ENCODE measurements around the gene RSKR. TPM values are rescaled to one million over a fixed set of nuclear protein-coding genes. Genes with fewer than 3 reads are reported as not detected.

RSKR gene
- total RNA-seq, 1 experiment from 2014 or later: 17.2 TPM

DNA sequence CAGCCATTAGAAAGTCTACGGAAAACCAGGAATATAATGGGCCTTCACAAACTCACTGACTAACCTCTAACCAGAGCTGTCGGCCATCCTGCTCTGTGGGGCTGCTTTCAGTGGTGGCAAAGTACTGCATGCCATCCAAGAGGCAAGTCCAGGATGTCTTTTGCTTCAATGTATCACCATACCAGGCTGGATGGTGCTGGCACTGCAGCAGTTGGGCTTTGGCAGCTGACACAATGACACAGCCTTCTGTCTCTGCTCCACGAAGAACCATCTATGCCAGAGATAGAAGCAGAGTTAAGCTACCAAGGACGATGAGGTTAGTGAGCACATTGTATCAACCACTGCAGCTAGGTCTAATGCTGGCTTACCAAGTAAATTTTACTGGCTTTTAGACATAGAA lies 9.7 kb upstream of the RSKR start:
- peaks cover 51% of the 10 kb centered on the region for H3K36me3 ChIP-seq (ENCODE audit: control insufficient read depth, insufficient read depth, low read length)
- no peak for DNase-seq (ENCODE audit: low read depth, low spot score)
- H3K9me3 ChIP-seq (ENCODE audit: control insufficient read depth, insufficient read depth, low read depth, low read length): no peaks in the 10 kb centered on the region
- ATAC-seq: no peak
- POLR2A ChIA-PET: interaction anchor here (0.5 to 0.6 kb wide), 2 partner anchors 54 to 59 kb away, joined by 7 to 11 read pairs; no protein-coding TSS in a partner anchor
- BruUV-seq (replicated peaks): no TSS peak
- H3K27ac ChIP-seq (ENCODE audit: low read length): no peak overlapping the region
- CTCF ChIA-PET: interaction anchor here (1.2 kb wide), 1 partner anchor 11 kb away, joined by 3 read pairs; no protein-coding TSS in a partner anchor
- in situ Hi-C loops (cut with HindIII; ENCODE audit: low pct_unique_long_range_greater_than_20kb, low sequenced_read_pairs): no loop called here
- H3K4me3 ChIP-seq (ENCODE audit: low read depth in 2 of 2, low read length in 2 of 2): no peak overlapping the region
- TF ChIP-seq SIN3A (IDR thresholded peaks at IDR 0.05; ENCODE audit: borderline replicate concordance, insufficient read depth, low read depth, low read length): no peak
- TF ChIP-seq REST (IDR thresholded peaks at IDR 0.05; ENCODE audit: insufficient read depth in 1 of 2, low read depth in 2 of 2, low read length in 1 of 2): no peak
- TF ChIP-seq, protein P1, sequence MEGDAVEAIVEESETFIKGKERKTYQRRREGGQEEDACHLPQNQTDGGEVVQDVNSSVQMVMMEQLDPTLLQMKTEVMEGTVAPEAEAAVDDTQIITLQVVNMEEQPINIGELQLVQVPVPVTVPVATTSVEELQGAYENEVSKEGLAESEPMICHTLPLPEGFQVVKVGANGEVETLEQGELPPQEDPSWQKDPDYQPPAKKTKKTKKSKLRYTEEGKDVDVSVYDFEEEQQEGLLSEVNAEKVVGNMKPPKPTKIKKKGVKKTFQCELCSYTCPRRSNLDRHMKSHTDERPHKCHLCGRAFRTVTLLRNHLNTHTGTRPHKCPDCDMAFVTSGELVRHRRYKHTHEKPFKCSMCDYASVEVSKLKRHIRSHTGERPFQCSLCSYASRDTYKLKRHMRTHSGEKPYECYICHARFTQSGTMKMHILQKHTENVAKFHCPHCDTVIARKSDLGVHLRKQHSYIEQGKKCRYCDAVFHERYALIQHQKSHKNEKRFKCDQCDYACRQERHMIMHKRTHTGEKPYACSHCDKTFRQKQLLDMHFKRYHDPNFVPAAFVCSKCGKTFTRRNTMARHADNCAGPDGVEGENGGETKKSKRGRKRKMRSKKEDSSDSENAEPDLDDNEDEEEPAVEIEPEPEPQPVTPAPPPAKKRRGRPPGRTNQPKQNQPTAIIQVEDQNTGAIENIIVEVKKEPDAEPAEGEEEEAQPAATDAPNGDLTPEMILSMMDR (IDR thresholded peaks at IDR 0.05): no peak
- TF ChIP-seq TCF7L2 (IDR thresholded peaks at IDR 0.05; ENCODE audit: low read depth, low read length): no peak
- TF ChIP-seq POLR2AphosphoS5 (IDR thresholded peaks at IDR 0.05; ENCODE audit: low read depth, low read length): no peak
- no peaks in the 10 kb centered on the region for H3K27me3 ChIP-seq (ENCODE audit: control insufficient read depth, insufficient read depth, low read length)
- intact Hi-C loops (cut with micrococcal nuclease; ENCODE audit: unreplicated experiment): no loop called here
- H3K4me1 ChIP-seq (ENCODE audit: control insufficient read depth, insufficient read depth, low read length): no peaks in the 10 kb centered on the region

DNA sequence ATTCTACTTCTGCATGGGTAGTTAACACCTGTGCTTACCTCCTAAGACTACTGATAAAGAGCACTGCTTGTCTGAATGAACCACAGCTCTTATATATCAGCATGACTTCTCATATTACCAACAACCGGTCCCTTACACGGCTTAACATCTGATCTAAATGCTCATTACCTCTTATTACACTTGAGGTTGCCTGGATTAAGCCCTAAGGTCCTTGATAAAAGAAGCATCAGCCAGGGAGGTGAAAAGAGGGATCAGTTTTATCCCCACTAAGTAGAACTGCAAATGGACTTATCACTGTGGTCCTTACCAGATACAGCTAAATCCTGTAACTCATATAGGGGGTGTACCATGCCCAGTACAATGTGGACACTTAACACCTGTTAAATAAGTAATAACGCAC lies 8.2 kb upstream of the RSKR start:
- POLR2A ChIA-PET: interaction anchor here (0.5 kb wide), 1 partner anchor 55 kb away, joined by 7 read pairs; no protein-coding TSS in a partner anchor
- no peaks in the 10 kb centered on the region for H3K9me3 ChIP-seq (ENCODE audit: control insufficient read depth, insufficient read depth, low read depth, low read length)
- intact Hi-C loops (cut with micrococcal nuclease; ENCODE audit: unreplicated experiment) (no loop called here), in situ Hi-C loops (cut with HindIII; ENCODE audit: low pct_unique_long_range_greater_than_20kb, low sequenced_read_pairs) (no loop called here)
- CTCF ChIA-PET: interaction anchor here (0.7 to 1.2 kb wide), 2 partner anchors 10 to 136 kb away, joined by 3 to 4 read pairs; no protein-coding TSS in a partner anchor
- H3K4me3 ChIP-seq (ENCODE audit: low read depth in 2 of 2, low read length in 2 of 2): no peak overlapping the region
- ATAC-seq (no peak), DNase-seq (ENCODE audit: low read depth, low spot score) (no peak)
- no peak overlapping the region for H3K27ac ChIP-seq (ENCODE audit: low read length)
- TF ChIP-seq SIN3A (IDR thresholded peaks at IDR 0.05; ENCODE audit: borderline replicate concordance, insufficient read depth, low read depth, low read length) (no peak), REST (IDR thresholded peaks at IDR 0.05; ENCODE audit: insufficient read depth in 1 of 2, low read depth in 2 of 2, low read length in 1 of 2) (no peak), POLR2AphosphoS5 (IDR thresholded peaks at IDR 0.05; ENCODE audit: low read depth, low read length) (no peak), TCF7L2 (IDR thresholded peaks at IDR 0.05; ENCODE audit: low read depth, low read length) (no peak)
- TF ChIP-seq, protein P1 (IDR thresholded peaks at IDR 0.05): no peak
- H3K36me3 ChIP-seq (ENCODE audit: control insufficient read depth, insufficient read depth, low read length): peaks cover 61% of the 10 kb centered on the region
- no TSS peak for BruUV-seq (replicated peaks)
- no peaks in the 10 kb centered on the region for H3K4me1 ChIP-seq (ENCODE audit: control insufficient read depth, insufficient read depth, low read length)
- H3K27me3 ChIP-seq (ENCODE audit: control insufficient read depth, insufficient read depth, low read length): no peaks in the 10 kb centered on the region
